HG03558 (cell line): ENCODE data around the gene ABCA13.

ENCODE experiments used
- ATAC-seq: cut with Tn5 transposase; IDR thresholded peaks from one replicate; pipeline ENCODE4 v1.9.1; 2021; ENCODE audit warnings: moderate number of reproducible peaks; ENCODE audit not compliant: unreplicated experiment; ENCODE audit errors: extremely low read depth

ABCA13 gene

DNA sequence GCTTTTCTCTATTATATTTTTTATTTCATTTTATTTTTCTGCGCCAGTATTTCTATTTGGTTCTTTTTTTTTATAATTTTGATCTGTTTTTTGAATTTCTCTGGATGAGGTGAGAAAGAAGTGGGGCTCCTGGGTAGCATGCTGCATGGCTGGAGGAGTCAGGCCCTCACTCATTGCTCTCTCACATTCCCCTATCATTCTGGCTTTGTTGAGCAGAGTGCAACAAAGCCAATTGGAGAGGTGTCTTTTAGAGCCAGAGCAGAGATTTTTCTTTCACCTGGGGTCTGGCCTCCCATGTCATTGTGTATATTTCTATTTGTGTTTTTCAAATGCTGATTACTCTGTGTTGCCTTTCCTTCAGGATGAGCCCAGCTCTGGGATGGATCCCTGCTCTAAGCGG, 423.1 kb downstream of the ABCA13 start:
- no peak for ATAC-seq

DNA sequence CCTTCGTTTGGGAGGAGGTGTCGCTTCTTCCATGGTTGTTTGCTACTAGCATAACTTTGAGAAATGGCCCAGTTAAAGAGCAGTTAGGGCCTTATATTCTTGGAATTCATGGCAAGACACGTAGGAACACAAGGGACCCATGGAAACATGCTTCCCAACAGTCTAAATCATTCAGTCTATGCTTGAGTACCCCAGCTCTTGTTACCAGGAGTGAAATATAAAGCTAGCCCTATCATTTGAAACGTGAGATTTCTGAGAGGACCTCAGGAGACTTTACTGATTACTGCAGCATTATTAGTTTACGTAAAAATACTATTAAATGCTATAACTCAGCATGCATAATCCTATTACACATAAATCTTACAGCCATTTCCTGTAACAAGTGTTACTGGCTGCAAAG, 424.5 kb downstream of the ABCA13 start:
- ATAC-seq: no peak

DNA sequence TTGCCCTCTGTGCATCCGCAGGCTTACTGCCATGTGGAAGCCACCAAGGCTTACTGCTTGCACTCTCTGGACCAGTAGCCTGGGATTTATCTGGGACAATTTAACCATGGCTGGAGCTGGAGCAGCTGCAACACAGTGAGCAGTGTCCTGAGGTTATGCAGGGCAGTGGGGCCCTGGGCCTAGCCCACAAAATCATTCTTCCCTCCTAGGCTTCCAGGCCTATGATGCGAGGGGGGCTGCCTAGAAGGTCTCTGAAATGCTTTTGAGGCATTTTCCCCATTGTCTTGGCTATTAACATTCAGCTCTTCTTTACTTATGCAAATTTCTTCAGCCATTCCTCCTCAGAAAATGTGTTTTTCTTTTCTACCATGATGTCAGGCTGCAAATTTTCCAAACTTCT, 439.4 kb downstream of the ABCA13 start:
- ATAC-seq: no peak

DNA sequence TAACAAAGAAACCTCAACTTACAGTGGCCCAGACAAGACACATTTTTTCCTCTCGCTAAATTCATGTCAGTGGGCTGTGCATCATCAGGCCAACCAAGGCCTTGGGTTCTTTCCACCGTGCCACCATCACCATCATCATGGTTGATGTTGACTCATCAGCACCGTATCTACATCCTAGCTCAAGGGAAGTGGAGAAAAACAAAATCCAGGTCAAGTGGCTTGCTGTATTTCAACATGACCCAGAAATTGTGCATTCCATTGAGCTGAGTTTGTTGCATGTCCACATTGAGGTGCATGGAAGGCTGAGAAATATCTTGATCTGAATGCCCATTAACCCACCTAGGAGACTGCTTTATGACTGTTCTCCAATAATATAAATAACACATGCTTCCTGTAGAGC, 440.7 kb downstream of the ABCA13 start:
- ATAC-seq: no peak

DNA sequence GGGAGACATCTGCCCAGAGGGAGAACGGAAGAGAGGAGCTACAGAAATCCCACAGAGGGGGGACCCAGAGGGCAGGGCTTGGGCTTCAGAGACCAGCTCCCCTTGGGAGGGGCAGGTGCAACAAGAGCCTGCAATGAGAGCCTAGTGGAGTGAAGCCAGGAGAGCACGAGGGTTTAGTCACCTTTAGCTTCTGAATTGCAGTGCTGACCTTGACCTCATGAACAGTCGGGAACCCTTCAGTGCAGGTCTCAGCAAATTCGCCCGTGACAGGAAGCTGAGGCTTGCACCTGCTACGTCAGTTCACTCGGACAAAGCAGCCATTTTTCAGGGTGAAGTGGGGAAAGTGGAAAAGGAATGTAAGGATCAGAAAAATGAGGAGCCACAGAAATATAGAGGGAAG, 446.2 kb downstream of the ABCA13 start:
- no peak for ATAC-seq

DNA sequence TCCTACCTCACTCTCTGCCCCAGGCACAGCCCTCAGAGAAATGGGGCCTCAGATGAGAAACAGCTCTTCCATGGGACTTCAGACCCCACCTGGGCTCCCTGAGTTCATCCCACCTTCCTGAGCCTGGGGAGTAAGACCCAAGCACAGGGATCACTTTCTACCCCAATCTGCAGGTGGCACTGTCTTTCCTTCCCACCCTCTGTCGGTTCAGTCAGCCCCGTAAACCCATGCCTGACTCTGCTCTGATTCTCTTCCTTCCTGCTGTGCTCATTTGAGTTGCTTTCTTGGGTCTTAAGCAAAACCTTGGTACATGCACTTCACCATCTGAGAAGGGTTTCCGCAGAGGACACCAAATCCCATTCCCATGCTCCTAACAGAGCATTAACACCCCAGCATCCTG, 446.7 kb downstream of the ABCA13 start:
- ATAC-seq: no peak

DNA sequence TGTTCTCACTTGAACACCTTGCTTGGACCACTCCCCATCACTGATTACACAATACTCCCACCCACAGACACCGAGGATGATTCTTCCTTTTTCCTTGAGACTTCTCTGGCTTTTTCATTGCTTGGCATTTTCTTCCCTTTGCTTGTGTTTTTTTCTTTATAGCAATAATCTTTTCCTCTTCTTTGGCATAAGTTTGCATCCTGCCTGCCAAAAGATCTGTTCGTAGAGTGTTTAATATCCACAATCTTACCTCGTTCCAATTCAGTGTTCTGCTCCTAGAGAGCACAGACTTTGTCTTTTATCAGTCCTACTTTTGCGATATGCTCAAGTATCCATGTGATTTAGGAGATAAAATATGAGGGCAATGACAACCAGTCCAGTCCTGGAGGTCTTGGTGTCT, 449.8 kb downstream of the ABCA13 start:
- ATAC-seq: no peak

DNA sequence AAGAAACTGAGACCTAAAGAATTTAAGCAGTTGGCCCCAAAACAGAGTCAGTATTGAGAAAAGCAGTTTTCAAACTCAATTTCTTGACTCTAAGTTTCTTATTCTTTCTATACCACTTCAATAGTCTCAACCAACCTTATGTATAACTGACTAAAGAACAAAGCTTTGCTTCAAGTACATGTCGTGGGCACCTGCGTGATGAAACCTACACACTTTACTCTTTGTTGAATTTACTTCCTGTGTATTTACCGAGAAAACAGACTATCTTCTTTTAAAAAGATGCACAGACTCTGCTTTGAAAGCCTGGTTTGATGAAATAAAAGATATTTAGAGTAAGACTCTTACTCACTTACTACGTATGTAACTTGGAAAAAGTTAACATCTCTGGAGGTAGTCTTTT, 455.9 kb downstream of the ABCA13 start:
- ATAC-seq: no peak

DNA sequence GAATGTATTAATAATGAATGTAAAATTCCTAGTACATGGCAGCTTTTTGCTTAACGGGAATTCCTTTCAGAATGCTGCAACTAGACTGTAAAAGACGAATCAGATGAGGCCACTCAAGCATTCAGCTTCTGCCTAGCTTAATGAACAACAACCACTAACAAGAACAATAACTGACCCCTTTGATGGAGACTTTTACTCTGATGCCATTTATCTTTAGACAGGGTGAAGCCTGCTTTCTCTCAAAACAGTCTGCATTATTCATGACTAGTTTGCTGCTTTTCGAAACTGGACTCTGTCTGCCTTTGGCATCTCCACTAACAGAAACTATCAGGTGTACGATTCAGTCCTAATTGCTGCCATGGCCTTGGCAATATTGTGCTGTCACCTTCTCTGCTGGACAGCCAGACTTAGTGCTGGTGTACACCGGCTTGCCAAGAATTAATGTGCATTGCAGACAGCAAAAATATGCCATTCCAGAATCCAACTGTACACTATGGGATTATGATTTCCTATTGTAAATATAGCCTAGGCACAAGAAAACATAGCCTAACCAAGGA, 457.6 kb downstream of the ABCA13 start:
- no peak for ATAC-seq

DNA sequence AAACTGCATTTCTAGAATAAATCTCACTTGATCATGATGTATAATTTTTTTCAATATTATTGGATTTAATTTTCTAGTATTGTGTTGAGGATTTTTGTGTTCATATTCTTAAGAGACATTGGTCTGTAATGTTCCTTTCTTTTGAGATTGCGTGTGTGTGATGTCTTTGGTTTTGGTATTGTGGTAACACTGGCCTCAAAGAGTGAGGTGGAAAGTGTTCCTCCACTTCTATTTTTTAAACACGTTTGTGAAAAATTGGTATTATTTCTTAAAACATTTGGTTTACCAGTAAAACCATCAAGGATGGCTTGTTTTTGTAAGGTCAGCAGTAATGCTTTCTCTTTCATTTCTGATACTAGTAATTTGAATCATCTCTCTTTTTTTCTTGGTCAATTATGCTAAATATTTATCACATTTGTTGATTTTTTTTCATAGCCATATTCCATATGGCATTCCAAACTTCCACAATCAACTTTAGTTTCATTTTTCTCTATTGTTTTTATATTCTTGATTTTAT, 462.9 kb downstream of the ABCA13 start:
- no peak for ATAC-seq

DNA sequence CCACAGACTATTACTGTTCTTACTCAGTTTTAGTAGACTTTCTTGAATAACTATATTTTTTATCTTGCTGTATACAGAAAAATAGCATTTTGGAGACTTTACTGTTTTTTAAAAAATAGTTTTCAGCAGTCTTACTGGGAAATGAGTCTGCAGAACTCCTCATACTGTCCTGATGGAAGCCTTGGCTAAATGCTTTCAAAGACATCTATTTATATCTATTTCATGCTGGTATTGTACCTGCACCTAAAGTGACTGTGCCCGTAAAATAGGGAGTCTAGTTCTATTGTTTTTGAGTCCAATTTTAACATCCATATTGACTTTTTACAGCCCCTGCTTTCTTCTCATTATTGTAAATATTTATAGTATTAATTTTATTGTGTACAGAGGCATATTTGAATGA, 464.5 kb downstream of the ABCA13 start:
- no peak for ATAC-seq

DNA sequence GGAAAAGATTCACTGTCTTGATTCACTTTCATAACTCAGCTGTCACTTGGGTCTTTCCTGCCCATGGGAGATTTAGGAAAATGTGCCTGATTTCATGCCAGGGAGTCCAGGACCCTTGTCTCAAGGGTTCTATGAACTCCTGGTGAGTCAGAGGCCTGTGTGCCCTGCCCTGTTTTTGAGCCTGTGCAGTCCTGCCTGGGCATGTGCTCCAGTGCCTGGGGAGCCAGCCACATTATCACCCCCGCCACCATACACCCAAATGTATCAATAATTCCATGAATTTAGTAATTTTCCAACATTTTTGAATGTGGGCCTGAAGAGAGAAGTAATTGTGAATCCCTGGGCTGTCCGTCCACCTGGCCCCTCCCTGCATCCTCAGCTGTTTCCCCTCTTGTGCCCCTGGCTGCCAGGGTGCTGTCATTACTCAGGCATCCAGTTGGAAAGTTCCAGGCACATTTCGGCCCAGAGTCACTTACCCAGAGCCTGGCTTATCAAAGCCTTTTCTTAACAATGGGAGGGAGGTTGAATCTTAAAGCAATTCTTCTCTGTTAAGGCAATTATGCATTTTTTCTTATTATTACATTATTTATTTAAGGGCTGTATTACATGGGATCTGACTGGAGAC, 465.2 kb downstream of the ABCA13 start:
- ATAC-seq: no peak

DNA sequence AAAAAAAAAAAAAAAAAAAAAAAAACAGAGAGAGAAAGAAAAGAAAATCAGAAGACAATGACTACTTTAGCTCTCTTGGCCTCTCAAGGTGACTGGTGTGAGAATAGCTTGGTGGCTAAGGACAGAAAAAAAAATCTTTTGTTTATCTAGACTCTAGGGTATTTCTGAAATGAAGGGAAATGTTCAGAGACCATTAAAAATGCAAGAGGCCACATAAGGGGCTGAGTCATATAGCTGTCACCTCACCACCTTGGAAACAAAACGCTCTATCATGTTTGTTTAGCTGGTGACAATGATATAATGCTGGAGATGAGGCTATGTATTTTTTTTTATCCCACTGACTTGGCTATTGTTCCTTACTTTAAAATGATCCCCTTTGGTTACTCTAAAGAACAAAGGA, 466.1 kb downstream of the ABCA13 start:
- ATAC-seq: no peak

DNA sequence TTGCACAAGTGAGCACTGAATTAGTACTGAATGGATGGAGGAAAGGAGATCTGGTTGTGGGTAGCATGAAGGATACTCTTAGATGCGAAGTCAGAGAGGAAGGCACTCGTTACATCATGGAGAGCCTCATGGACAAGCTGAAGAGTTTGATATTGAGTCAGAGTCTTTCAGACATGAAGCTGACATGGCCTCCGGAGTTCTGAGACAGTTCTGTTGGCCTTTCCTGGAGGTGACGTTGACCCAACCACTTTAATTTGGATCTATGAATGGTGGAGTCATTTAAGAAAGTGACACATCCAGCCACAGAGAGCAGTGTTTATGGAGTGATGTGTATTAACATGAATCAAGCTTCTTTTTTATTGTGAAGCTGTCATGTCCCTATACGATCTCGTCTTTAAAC, 466.8 kb downstream of the ABCA13 start:
- no peak for ATAC-seq

DNA sequence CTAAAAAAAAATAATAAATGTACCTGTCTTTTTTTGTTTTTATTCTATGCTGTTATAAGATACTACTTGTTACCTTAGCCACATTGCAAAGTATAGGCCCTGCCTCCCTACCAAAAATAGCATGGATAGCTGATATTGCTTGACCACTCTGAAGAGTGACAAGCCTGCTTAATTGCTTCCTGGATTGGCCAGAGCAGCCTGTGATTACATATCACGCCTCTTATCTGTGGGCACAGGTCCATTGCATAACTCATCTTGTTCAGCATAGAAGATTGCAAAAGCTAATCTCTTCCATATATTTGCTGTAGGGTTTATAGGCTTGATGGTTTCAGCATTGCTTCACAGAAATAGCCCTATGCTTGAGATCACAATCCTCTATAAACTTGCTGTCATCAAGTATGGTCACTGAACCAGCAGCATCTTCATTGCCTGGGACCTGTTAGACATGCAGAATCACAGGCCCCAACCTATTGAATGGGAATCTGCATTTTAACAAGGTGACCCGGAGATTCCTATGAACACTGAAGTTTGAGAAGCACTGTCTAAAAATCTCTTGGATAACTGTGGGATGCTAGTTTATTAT, 472.3 kb downstream of the ABCA13 start:
- ATAC-seq: no peak

DNA sequence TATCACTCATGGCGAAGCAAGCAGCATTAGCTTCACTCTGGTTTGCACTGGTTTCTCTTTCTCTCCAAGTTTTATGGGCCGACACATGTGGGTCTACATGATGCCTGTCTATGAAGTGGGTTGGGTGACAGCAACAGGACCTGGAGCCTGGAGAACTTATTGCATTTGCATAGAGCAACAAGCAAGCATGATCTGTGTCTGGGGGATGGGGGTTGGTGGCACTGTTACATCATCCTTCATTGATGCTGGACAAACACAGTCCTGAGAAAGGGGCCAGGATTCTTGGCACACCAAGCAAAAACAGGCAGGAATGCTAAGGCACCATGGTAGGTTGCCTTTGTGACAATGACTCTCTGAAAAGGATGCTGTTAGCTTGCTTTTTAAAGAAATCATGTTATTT, 486.9 kb downstream of the ABCA13 start:
- no peak for ATAC-seq

DNA sequence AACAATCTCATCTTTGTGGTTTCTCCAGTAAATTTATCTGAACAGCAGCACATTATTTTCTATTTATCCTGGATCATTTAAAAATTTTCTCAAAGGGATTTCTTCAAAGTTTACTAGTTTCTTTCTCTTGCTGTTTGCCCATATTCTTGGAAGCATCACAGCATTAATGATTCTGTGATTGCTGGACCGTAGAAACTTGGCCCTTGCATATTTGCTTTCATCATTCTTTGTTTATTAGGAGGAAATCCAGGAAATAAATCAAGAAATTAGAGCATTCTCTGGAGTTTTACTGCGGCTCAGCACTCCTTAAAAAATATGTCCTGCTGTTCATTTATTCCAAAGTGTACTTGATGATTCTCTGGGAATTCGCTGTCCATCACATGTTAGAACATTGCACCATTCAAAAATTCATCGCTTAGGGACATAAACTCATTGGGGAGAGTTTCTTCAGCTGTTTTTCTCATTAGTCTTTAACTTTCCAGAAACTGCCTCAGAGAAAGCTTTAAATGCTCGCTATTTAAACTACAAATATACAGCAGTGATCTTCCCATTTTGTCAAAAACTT, 489.1 kb downstream of the ABCA13 start:
- no peak for ATAC-seq

DNA sequence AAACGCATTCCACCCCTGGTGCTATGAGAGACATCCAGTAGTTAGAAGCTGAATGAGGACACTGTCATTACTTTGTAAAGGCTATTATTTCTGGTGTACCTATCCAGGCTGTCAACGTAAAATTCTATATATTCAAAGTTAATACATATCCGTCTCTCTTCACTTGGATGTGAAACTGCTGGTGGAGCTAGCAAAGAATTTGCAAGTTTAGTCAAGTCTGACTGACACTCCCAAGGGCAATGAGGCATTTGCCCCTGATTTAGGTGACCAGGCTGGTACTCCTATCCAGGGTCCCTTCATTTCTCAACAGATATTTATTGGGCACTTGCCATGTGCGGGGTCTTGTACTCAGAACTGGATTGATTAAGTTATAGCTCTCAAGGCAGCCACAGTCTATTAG, 493.0 kb downstream of the ABCA13 start:
- no peak for ATAC-seq

DNA sequence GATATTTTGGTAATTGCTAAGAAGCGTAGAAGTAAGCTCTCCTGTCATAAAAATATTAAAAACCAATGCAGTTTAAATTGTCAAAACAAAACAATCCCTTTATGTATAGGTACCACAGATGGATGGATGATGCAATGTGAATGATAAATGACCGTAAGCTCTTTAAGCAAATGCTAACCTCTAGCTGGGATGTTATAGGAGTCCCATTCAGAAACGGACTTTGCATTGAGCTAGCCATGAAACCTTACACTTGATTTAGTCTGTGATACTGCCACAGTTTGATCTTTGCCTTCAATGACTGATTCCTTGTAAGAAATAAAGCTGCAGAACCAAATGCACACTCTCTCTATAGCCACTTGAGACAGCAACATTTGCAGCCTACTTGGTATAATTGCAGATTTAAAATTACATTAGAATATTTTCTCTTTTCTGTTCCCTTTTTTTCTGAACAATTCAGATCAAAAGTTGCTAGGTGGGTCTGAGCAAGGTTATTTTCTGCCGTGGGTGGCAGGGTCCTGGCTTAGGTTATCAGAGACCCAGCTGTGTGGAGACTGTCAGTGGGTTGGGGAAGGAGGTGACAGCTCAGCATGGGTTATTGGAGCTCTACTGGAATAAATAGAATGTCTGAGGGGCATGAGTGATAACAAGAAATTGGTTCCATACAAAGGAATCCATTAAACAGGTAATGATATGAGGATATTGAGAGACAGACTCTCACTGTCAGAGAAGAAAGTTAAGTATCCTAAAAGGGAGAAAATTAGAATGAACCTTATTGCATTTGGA, 494.3 kb downstream of the ABCA13 start:
- ATAC-seq: no peak

DNA sequence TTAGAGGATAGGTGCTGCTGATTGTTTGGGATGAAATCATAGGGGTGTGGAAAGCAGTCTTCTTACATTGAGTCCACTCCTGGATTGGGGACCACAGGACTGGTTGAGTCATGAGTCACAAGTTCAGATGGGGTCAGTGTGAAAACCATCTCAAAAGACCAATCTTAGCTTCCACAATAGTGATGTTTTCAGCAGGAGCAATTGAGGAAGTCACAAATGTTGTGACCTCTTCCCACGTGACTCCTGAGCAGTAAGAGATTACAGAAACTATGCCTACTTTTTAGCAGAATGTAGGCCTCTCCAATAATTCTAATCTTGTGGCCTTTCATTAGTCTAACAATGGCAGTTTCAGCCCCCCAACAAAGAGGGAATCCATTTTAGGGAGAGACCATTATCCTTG, 496.1 kb downstream of the ABCA13 start:
- no peak for ATAC-seq

DNA sequence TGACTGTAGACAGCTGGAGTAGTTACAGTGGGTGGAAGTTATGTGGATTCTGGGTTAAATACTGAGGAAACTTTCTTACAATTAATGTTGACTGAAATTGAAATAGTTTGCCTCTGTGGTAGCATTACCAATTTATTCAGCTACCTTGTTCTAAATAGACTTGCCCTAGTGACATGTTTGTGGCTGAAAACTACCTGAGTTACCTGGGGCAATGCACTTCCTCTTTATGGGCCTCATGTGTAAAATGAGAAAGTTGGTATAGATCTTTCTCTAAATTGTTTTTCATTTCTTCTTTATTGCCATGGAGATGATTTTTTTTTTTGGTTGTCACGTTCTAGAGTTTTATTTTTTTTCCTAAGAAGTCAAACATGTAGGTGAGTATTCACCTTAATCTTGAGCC, 500.4 kb downstream of the ABCA13 start:
- no peak for ATAC-seq
